ENCODE data around the gene TGM5. TPM values are rescaled to one million over a fixed set of nuclear protein-coding genes. Genes with fewer than 3 reads are reported as not detected.

TGM5 gene
- total and polyA plus RNA-seq, 2 experiments from 2014 or later: not detected

DNA sequence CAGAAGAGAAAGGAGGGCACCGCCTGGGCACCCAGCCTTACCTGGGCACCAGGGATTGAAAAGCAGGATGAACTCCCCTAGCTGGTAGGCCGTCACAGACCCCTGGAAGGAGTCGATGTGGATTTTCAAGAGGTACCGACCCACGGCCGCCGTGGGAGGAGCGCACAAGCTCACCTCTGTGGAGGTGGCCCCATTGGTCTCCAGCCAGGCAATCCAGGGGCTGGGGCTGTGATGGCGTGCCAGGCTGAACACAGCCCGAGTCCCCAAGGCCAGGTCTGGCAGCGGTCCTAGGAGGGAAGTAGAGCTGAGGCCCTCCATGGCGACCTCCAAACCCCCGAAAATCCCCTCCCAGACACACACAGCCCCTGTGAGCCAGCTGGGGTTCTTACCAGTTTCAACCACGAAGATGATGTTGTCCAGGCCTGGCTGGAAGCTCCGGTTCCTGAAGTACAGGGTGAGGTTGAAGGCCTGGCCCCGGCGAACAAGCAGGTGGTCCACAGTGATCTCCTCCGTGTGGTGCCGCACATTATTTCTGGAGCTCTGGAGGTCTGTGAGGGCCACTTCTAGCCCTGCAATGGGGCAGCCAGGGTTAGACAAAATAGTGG, 6.6 kb downstream of the TGM5 start:
- Histone ChIP-seq H2AFZ (no peak overlapping the region), H3K4me3 (no peak overlapping the region), H3K4me2 (no peak overlapping the region), H3K9me2 (ENCODE audit: insufficient read depth) (no peaks in the 10 kb centered on the region; the same call in 1 of the 2 replicates), H3K36me3 (ENCODE audit: insufficient read depth) (no peaks in the 10 kb centered on the region), H4K20me1 (replicated peaks; ENCODE audit: insufficient read depth) (no peaks in the 10 kb centered on the region), H3F3A (replicated peaks; ENCODE audit: low read depth) (no peaks in the 10 kb centered on the region), H3K79me2 (replicated peaks; ENCODE audit: insufficient read depth) (no peaks in the 10 kb centered on the region), H3K27me3 (ENCODE audit: insufficient read depth) (no peaks in the 10 kb centered on the region), H3K4me1 (ENCODE audit: insufficient read depth) (no peaks in the 10 kb centered on the region), H3K27ac (ENCODE audit: low read depth) (no peak overlapping the region)
- Mint-ChIP-seq H3K36me3 (ENCODE audit: low read depth) (no peaks in the 10 kb centered on the region), H3K4me3 (no peak overlapping the region), H3K27ac (no peak overlapping the region), H3K9me3 (no peaks in the 10 kb centered on the region), H3K27me3 (ENCODE audit: insufficient read depth, low read depth, poor library complexity) (peaks cover 5% of the 10 kb centered on the region), H3K4me1 (no peaks in the 10 kb centered on the region)
- no peak for DNase-seq (ENCODE audit: low spot score)
- TF ChIP-seq ZNF331 (CRISPR knock-in tag; IDR thresholded peaks at IDR 0.05; ENCODE audit: low read depth) (no peak), NANOG (IDR thresholded peaks at IDR 0.05; ENCODE audit: borderline replicate concordance) (no peak), JUNB (IDR thresholded peaks at IDR 0.05; ENCODE audit: unreplicated experiment) (no peak), POLR2AphosphoS5 (IDR thresholded peaks at IDR 0.05; ENCODE audit: low read depth) (no peak), ZNF114 (CRISPR knock-in tag; IDR thresholded peaks at IDR 0.05) (no peak), EZH2phosphoT487 (IDR thresholded peaks at IDR 0.05; ENCODE audit: unreplicated experiment) (no peak)
- TF ChIP-seq, protein P1, sequence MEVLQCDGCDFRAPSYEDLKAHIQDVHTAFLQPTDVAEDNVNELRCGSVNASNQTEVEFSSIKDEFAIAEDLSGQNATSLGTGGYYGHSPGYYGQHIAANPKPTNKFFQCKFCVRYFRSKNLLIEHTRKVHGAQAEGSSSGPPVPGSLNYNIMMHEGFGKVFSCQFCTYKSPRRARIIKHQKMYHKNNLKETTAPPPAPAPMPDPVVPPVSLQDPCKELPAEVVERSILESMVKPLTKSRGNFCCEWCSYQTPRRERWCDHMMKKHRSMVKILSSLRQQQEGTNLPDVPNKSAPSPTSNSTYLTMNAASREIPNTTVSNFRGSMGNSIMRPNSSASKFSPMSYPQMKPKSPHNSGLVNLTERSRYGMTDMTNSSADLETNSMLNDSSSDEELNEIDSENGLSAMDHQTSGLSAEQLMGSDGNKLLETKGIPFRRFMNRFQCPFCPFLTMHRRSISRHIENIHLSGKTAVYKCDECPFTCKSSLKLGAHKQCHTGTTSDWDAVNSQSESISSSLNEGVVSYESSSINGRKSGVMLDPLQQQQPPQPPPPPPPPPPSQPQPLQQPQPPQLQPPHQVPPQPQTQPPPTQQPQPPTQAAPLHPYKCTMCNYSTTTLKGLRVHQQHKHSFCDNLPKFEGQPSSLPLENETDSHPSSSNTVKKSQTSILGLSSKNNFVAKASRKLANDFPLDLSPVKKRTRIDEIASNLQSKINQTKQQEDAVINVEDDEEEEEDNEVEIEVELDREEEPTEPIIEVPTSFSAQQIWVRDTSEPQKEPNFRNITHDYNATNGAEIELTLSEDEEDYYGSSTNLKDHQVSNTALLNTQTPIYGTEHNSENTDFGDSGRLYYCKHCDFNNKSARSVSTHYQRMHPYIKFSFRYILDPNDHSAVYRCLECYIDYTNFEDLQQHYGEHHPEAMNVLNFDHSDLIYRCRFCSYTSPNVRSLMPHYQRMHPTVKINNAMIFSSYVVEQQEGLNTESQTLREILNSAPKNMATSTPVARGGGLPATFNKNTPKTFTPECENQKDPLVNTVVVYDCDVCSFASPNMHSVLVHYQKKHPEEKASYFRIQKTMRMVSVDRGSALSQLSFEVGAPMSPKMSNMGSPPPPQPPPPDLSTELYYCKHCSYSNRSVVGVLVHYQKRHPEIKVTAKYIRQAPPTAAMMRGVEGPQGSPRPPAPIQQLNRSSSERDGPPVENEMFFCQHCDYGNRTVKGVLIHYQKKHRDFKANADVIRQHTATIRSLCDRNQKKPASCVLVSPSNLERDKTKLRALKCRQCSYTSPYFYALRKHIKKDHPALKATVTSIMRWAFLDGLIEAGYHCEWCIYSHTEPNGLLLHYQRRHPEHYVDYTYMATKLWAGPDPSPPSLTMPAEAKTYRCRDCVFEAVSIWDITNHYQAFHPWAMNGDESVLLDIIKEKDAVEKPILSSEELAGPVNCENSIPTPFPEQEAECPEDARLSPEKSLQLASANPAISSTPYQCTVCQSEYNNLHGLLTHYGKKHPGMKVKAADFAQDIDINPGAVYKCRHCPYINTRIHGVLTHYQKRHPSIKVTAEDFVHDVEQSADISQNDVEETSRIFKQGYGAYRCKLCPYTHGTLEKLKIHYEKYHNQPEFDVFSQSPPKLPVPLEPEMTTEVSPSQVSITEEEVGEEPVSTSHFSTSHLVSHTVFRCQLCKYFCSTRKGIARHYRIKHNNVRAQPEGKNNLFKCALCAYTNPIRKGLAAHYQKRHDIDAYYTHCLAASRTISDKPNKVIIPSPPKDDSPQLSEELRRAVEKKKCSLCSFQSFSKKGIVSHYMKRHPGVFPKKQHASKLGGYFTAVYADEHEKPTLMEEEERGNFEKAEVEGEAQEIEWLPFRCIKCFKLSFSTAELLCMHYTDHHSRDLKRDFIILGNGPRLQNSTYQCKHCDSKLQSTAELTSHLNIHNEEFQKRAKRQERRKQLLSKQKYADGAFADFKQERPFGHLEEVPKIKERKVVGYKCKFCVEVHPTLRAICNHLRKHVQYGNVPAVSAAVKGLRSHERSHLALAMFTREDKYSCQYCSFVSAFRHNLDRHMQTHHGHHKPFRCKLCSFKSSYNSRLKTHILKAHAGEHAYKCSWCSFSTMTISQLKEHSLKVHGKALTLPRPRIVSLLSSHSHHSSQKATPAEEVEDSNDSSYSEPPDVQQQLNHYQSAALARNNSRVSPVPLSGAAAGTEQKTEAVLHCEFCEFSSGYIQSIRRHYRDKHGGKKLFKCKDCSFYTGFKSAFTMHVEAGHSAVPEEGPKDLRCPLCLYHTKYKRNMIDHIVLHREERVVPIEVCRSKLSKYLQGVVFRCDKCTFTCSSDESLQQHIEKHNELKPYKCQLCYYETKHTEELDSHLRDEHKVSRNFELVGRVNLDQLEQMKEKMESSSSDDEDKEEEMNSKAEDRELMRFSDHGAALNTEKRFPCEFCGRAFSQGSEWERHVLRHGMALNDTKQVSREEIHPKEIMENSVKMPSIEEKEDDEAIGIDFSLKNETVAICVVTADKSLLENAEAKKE (CRISPR knock-in tag; IDR thresholded peaks at IDR 0.05): no peak
- TF ChIP-seq, protein P2, sequence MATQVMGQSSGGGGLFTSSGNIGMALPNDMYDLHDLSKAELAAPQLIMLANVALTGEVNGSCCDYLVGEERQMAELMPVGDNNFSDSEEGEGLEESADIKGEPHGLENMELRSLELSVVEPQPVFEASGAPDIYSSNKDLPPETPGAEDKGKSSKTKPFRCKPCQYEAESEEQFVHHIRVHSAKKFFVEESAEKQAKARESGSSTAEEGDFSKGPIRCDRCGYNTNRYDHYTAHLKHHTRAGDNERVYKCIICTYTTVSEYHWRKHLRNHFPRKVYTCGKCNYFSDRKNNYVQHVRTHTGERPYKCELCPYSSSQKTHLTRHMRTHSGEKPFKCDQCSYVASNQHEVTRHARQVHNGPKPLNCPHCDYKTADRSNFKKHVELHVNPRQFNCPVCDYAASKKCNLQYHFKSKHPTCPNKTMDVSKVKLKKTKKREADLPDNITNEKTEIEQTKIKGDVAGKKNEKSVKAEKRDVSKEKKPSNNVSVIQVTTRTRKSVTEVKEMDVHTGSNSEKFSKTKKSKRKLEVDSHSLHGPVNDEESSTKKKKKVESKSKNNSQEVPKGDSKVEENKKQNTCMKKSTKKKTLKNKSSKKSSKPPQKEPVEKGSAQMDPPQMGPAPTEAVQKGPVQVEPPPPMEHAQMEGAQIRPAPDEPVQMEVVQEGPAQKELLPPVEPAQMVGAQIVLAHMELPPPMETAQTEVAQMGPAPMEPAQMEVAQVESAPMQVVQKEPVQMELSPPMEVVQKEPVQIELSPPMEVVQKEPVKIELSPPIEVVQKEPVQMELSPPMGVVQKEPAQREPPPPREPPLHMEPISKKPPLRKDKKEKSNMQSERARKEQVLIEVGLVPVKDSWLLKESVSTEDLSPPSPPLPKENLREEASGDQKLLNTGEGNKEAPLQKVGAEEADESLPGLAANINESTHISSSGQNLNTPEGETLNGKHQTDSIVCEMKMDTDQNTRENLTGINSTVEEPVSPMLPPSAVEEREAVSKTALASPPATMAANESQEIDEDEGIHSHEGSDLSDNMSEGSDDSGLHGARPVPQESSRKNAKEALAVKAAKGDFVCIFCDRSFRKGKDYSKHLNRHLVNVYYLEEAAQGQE (IDR thresholded peaks at IDR 0.05; ENCODE audit: unreplicated experiment): no peak
- no peak for ATAC-seq
